ENCODE data around the gene MMD2.

The MMD2 gene

DNA sequence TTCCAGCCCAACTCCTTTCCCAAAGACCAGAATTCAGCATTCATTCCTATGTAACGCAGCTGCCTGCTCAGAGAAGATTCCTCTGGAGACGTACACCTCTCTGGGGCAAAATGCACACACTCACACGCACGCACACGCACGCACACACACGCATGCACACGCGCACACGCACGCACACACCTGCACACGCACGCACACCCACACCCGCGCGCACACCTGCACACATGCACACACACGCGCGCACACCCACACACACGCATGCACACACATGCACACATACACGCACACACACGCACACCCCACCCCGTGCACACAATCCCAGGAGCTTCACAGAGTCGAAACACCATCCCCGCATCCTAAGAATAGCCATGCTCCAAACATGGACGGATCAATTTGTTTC is 13.0 kb downstream of the MMD2 start:
- Mint-ChIP-seq H3K36me3 (ENCODE audit: low read depth) (no peaks in the 10 kb centered on the region), H3K4me1 (no peaks in the 10 kb centered on the region), H3K9me3 (peaks cover 2% of the 10 kb centered on the region), H3K4me3 (no peak overlapping the region), H3K27me3 (ENCODE audit: low read depth) (peaks cover 50% of the 10 kb centered on the region), H3K27ac (no peak overlapping the region)
- TF ChIP-seq, protein P1, sequence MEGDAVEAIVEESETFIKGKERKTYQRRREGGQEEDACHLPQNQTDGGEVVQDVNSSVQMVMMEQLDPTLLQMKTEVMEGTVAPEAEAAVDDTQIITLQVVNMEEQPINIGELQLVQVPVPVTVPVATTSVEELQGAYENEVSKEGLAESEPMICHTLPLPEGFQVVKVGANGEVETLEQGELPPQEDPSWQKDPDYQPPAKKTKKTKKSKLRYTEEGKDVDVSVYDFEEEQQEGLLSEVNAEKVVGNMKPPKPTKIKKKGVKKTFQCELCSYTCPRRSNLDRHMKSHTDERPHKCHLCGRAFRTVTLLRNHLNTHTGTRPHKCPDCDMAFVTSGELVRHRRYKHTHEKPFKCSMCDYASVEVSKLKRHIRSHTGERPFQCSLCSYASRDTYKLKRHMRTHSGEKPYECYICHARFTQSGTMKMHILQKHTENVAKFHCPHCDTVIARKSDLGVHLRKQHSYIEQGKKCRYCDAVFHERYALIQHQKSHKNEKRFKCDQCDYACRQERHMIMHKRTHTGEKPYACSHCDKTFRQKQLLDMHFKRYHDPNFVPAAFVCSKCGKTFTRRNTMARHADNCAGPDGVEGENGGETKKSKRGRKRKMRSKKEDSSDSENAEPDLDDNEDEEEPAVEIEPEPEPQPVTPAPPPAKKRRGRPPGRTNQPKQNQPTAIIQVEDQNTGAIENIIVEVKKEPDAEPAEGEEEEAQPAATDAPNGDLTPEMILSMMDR (IDR thresholded peaks at IDR 0.05; ENCODE audit: unreplicated experiment in 3 of 3), result no peak

DNA sequence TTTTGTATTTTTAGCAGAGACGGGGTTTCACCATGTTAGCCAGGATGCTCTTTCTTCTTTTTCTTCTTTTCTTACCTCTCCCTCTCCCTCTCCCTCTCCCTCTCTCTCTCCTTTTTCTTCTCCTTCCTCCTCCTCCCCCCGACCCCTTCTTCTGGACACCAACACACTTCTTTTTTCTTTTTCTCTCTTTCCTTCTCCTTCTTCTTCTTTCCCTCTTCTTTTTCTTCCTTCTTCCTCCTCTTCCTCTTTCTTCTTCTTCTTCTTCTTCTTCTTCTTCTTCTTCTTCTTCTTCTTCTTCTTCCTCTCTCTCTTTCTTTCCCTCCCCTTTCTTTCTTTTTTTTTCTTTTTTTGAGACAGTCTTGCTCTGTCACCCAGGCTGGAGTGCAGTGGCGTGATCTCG is 14.0 kb downstream of the MMD2 start:
- Mint-ChIP-seq H3K27me3 (ENCODE audit: low read depth) (peaks cover 42% of the 10 kb centered on the region), H3K36me3 (ENCODE audit: low read depth) (no peaks in the 10 kb centered on the region), H3K4me1 (no peaks in the 10 kb centered on the region), H3K9me3 (peaks cover 2% of the 10 kb centered on the region), H3K27ac (no peak overlapping the region), H3K4me3 (no peak overlapping the region)
- TF ChIP-seq, protein P1 (IDR thresholded peaks at IDR 0.05; ENCODE audit: unreplicated experiment in 3 of 3), result no peak

DNA sequence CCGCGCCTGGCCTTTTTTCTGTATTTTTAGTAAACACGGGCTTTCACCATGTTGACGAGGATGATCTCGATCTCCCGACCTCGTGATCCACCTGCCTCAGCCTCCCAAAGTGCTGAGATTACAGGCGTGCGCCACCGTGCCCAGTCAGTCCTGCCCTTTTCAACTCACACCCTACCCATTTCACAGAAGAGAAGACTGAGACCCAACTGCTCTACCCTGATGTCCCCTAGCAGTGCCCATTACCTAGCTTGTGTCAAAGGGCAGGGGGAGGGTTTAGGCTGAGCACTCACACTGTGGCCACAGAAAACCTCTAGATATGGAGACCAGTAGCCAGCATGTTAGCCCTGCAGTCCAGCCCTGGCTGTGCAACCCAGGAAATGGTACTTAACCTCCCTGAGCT is 15.7 kb downstream of the MMD2 start:
- TF ChIP-seq, protein P1 (IDR thresholded peaks at IDR 0.05; ENCODE audit: unreplicated experiment in 3 of 3), result no peak
- Mint-ChIP-seq H3K36me3 (ENCODE audit: low read depth) (no peaks in the 10 kb centered on the region), H3K9me3 (peaks cover 2% of the 10 kb centered on the region), H3K4me3 (no peak overlapping the region), H3K27ac (no peak overlapping the region), H3K27me3 (ENCODE audit: low read depth) (peaks cover 34% of the 10 kb centered on the region), H3K4me1 (no peaks in the 10 kb centered on the region)

DNA sequence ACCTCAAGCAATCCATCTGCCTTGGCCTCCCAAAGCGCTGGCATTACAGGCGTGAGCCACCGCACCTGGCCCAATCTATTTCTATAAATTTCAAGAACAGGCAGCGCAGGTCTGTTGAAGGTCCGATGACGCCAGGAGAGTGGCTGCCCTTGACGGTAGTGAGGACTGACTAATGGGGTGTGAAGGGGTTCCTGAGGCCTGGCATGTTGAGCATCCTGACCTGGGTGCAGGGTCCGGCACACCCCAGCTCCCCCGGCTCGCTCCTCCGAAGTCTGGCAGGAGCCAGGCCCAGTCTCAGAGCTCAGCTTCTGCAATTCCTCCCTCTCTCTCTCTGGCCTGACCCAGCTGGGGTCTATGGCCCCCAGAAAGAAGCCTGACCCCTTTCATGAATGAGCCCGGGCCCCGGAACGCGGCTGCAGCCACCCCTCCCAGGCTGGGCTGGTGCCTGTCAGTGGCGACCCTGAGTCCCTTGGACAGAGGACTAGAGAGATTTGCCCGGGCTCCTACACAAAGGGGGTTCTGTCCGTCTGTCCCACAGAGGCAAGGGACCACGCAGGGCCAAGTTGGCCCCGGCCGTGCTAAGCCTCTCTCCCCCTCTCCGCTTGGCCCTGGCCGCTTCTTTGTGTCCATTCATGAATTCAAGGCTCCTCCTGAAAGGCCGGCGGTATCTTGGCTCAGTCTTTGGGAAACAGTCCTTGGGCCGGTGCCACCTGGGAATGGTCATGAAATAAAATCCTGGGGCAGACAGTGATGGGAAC is 18.8 kb downstream of the MMD2 start:
- H3K27me3 Mint-ChIP-seq (ENCODE audit: low read depth), result peaks cover 19% of the 10 kb centered on the region
- TF ChIP-seq, protein P1 (IDR thresholded peaks at IDR 0.05; ENCODE audit: unreplicated experiment in 3 of 3), result no peak
- H3K9me3 Mint-ChIP-seq, result no peaks in the 10 kb centered on the region
- no peaks in the 10 kb centered on the region for H3K36me3 Mint-ChIP-seq (ENCODE audit: low read depth)
- no peak overlapping the region for H3K4me3 Mint-ChIP-seq
- no peaks in the 10 kb centered on the region for H3K4me1 Mint-ChIP-seq
- no peak overlapping the region for H3K27ac Mint-ChIP-seq

DNA sequence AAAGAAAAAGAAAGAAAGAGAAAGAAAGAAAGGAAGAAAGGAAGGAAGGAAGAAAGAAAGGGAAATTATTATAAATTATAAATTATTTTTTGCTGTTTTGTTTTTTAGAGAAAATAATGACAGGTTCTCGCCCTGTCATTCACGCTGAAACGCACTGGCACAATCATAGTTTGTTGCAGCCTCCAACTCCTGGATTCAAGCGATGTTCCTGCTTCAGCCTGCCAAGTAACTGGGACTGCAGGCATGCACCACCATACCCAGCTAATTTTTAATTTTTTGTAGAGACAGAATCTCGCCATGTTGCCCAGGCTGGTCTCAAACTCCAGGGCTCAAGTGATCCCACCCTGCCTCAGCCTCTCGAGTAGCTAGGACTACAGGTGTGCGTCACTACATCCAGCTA is 21.6 kb downstream of the MMD2 start:
- TF ChIP-seq, protein P1 (IDR thresholded peaks at IDR 0.05; ENCODE audit: unreplicated experiment in 3 of 3), result no peak
- H3K36me3 Mint-ChIP-seq (ENCODE audit: low read depth), result no peaks in the 10 kb centered on the region
- no peak overlapping the region for H3K4me3 Mint-ChIP-seq
- peaks cover 22% of the 10 kb centered on the region for H3K27me3 Mint-ChIP-seq (ENCODE audit: low read depth)
- no peaks in the 10 kb centered on the region for H3K9me3 Mint-ChIP-seq
- no peak overlapping the region for H3K27ac Mint-ChIP-seq
- H3K4me1 Mint-ChIP-seq, result no peaks in the 10 kb centered on the region

DNA sequence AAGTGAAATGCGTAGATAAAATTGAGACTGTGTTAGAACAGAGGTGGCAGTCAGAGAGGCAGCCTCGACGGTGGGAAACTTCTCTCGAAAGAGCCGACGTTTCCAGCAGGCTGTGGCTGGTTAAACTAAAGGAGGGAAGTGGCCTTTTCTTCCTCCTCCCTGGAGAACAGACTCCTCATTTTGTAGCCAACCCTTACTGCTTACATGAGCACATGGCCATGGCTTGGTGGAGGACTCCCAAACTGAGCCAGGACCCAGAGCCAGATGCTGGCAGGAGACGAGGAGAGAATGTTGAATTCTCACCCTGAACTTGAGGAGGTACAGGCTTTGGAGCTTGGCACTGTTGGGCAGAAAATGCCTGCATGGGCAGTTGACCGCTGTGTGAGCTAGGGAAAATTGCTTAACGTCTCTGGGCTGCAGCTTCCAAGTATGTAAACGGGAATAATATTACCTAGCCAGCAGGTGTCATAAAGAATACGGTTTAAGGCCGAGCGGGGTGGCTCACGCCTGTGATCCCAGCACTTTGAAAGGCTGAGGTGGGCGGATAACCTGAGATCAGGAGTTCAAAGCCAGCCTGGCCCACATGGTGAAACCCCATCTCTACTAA is 24.5 kb downstream of the MMD2 start:
- Mint-ChIP-seq H3K4me1 (no peaks in the 10 kb centered on the region), H3K27ac (no peak overlapping the region), H3K36me3 (ENCODE audit: low read depth) (no peaks in the 10 kb centered on the region), H3K4me3 (no peak overlapping the region), H3K9me3 (no peaks in the 10 kb centered on the region), H3K27me3 (ENCODE audit: low read depth) (peaks cover 30% of the 10 kb centered on the region)
- TF ChIP-seq, protein P1 (IDR thresholded peaks at IDR 0.05; ENCODE audit: unreplicated experiment in 3 of 3), result no peak

Measured in nephron (organoid).